Measurements from ENCODE around the gene PRND. TPM values are rescaled to one million over a fixed set of nuclear protein-coding genes. Genes with fewer than 3 reads are reported as not detected.

PRND gene
- total and polyA plus RNA-seq, 12 donors = 0.17 TPM; not detected in 11

DNA sequence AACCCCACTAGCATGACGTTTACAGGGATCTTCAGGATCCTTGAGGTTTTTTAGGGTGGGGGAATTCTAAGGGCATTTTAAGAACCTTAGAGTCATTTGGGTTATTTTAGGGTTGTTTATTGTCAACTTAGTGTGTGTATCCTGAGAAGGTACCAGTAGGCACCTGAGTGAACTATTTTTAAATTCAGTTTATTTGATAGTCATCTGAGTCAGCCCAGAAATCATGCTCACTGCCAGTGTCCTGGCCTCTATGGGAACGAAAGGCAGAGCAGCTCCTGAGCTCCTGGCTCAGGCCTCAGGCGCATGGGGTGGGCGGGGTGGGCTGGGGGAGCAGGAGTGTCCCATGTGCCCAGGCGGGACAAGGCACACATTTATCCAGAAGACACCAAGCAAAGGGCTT lies 52.0 kb downstream of the PRND start:
- no peak overlapping the region for H3K4me3 ChIP-seq
- H3K4me1 ChIP-seq (replicated peaks in 1 of 2) = no peaks in the 10 kb centered on the region
- DNase-seq = no peak
- no peak overlapping the region for H3K27ac ChIP-seq
- H3K9me3 ChIP-seq (replicated peaks in 1 of 3) = peaks cover 0 to 6% (median 0%) of the 10 kb centered on the region in 3 donors
- intact Hi-C loops (cut with DNase I) = no loop called here
- no peaks in the 10 kb centered on the region for H3K36me3 ChIP-seq (replicated peaks in 1 of 2)
- TF ChIP-seq, protein P1, sequence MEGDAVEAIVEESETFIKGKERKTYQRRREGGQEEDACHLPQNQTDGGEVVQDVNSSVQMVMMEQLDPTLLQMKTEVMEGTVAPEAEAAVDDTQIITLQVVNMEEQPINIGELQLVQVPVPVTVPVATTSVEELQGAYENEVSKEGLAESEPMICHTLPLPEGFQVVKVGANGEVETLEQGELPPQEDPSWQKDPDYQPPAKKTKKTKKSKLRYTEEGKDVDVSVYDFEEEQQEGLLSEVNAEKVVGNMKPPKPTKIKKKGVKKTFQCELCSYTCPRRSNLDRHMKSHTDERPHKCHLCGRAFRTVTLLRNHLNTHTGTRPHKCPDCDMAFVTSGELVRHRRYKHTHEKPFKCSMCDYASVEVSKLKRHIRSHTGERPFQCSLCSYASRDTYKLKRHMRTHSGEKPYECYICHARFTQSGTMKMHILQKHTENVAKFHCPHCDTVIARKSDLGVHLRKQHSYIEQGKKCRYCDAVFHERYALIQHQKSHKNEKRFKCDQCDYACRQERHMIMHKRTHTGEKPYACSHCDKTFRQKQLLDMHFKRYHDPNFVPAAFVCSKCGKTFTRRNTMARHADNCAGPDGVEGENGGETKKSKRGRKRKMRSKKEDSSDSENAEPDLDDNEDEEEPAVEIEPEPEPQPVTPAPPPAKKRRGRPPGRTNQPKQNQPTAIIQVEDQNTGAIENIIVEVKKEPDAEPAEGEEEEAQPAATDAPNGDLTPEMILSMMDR (IDR thresholded peaks at IDR 0.05) = no peak
- TF ChIP-seq POLR2A (IDR thresholded peaks at IDR 0.05) = no peak
- WGBS, 4 donors = 81 to 94% (median 86%) methylated on average over 5 of the region's 5 CpGs
- no peaks in the 10 kb centered on the region for H3K27me3 ChIP-seq

DNA sequence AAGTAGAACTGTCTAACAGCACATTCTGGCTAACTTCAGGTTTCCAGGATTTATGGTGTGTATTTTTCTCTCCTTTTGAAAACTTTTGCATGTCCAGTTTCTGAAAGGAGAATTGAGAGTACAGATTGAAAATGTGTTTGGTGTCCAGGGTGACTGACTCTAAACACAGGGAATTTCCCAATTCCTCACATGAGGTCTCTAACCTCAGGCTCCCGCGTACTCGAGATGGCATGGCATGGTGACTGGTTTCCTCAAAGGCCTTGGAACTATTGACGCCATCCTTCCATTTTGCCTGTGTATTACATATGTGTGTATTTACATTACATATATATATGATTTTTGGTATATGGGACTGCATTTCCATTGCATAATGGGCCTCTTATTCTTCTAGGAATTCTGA lies 52.5 kb downstream of the PRND start:
- Histone ChIP-seq H3K27ac (no peak overlapping the region), H3K27me3 (no peaks in the 10 kb centered on the region), H3K9me3 (replicated peaks in 1 of 3) (peaks cover 0 to 6% (median 0%) of the 10 kb centered on the region in 3 donors), H3K36me3 (replicated peaks in 1 of 2) (no peaks in the 10 kb centered on the region), H3K4me1 (replicated peaks in 1 of 2) (no peaks in the 10 kb centered on the region), H3K4me3 (no peak overlapping the region)
- intact Hi-C loops (cut with DNase I) = no loop called here
- WGBS, 4 donors = 71 to 87% (median 77%) methylated on average over 4 of the region's 4 CpGs
- TF ChIP-seq POLR2A (IDR thresholded peaks at IDR 0.05) = no peak
- TF ChIP-seq, protein P1 (IDR thresholded peaks at IDR 0.05) = no peak
- DNase-seq = peak in 1 of 7 donors; percentile 21

DNA sequence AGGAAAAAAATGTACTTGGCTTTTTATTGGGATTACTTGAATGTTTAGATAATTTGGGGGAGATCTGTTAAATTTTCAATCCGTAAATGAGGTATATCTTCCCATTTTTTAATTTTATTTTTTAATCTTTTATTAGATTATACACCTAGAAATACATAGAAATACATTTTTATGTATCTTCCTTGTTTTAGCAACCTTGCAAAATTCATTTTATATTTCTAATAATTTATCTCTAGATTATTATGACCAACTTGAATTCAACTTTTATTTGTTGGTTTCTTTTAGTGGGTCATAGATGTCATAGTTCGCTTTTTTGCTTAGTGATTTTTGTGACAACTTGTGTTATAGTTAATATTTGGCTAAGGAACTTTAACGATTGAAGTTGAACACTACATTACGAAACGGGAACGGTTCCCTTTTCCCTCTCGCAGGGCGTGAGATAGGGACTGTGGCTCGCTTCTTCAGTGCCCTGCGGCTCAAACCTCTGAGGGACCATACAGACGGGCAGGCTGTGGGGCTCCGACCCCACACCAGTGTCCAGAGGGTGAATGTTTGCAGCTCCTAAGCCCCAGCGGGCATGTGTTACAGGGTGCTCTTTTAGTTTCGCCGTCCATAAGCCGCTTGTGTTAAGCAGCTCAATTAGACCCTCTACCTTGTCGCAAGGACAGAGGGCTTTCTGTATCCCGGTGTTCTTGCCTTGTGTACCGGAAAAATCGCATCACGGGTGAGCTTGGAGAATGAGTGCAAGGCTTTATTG lies 53.8 kb downstream of the PRND start:
- Histone ChIP-seq H3K27me3 (no peaks in the 10 kb centered on the region), H3K36me3 (replicated peaks in 1 of 2) (no peaks in the 10 kb centered on the region), H3K9me3 (replicated peaks in 1 of 3) (peaks cover 0 to 6% (median 0%) of the 10 kb centered on the region in 3 donors), H3K4me1 (replicated peaks in 1 of 2) (no peaks in the 10 kb centered on the region), H3K27ac (no peak overlapping the region), H3K4me3 (no peak overlapping the region)
- no peak for DNase-seq
- 81 to 89% (median 84%) methylated on average over 21 of the region's 21 CpGs for WGBS, 4 donors
- TF ChIP-seq, protein P1 (IDR thresholded peaks at IDR 0.05) = no peak
- no peak for TF ChIP-seq POLR2A (IDR thresholded peaks at IDR 0.05)
- intact Hi-C loops (cut with DNase I) = no loop called here

DNA sequence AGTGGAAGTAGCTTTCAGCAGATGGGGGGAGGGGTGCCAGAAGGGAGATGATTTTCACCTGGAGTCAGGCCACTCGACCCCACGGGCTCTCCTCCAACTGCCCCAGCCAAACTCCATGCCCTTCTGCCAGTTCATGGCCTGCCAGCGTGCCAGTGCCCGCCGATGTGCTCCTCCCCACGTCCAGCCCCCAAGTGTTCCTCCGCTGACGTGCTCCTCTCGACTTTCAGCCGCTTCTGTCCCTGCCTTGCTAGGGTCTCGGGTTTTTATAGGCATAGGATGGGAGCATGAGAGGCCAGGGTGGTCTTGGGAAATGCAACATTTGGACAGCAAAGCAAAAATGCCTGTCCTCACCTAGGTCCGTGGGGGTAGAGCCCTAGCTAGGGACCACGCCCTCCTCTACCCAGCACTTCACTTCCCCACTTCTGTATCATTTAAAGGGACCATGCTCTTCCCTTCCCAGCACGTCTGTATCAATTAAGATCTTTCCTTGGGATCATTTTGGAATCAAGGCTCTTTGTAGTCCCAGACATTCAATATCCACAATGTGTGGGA lies 54.4 kb downstream of the PRND start:
- intact Hi-C loops (cut with DNase I) = no loop called here
- Histone ChIP-seq H3K36me3 (replicated peaks in 1 of 2) (no peaks in the 10 kb centered on the region), H3K27ac (no peak overlapping the region), H3K27me3 (no peaks in the 10 kb centered on the region), H3K4me3 (no peak overlapping the region), H3K4me1 (replicated peaks in 1 of 2) (no peaks in the 10 kb centered on the region), H3K9me3 (replicated peaks in 1 of 3) (peaks cover 0 to 6% (median 0%) of the 10 kb centered on the region in 3 donors)
- no peak for DNase-seq
- TF ChIP-seq, protein P1 (IDR thresholded peaks at IDR 0.05) = no peak
- TF ChIP-seq POLR2A (IDR thresholded peaks at IDR 0.05) = no peak
- 74 to 81% (median 75%) methylated on average over 14 of the region's 14 CpGs for WGBS, 4 donors

Other genes starting within 250 kb of the PRND start
- 100 to 1,000 TPM in 2 of 9 donors, 10 to 100 TPM in 7; 15.4 to 123 (median 64.1) TPM for gene PRNP, start 35.5 kb upstream of the PRND start, total RNA-seq
- gene PRNP, start 35.5 kb upstream of the PRND start, polyA plus RNA-seq = 10 to 100 TPM; 22.1 to 69.2 (median 33.5) TPM
- gene RASSF2, start 101.7 kb downstream of the PRND start, total RNA-seq = 10 to 100 TPM; 10.6 to 40.2 (median 22.3) TPM
- gene RASSF2, start 101.7 kb downstream of the PRND start, polyA plus RNA-seq = 10 to 100 TPM in 1 of 3 donors, 1 to 10 TPM in 2; 7.1 to 15.3 (median 8.8) TPM